ENCODE results near the gene PRELID3B.

PRELID3B gene

DNA sequence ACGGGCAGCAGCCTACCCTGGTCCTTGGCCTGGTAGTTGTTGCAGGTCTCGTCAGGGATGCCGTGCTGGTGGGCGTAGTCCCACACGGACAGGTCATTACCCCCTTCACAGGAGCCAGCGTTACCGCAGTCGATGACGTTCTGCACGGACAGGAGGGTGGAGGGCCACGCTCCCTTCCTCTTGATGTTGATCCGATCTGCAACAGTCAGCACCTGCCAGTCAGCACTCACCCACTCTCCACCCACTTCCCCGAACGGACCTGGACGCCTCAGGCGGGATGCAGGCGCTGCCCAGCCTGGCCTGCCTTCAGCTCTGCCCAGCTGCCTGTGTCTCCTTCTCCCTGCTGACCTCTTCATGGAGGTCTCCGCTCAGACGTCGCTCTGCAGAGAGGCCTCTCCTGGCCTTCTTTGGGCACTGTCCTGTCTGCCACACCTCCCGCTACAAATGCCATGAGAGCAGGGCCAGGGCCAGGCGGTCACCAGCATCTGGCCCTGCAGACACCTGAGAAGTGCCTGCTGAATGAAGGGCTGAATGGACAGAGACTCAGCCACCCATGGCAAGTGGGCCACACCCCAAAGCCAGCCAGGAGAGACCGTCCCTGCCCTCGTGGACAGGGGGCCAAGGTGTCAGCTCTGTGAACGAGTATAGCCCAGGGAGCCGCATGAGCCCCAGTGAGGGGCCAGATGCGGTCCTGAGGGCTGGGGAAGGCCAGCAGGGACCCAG is 41.0 kb downstream of the PRELID3B start:
- no peaks in the 10 kb centered on the region for H3K27me3 Mint-ChIP-seq
- H3K27ac Mint-ChIP-seq = no peak overlapping the region
- ATAC-seq = no peak
- peaks cover 40% of the 10 kb centered on the region for H3K4me1 Mint-ChIP-seq
- H3K4me3 Mint-ChIP-seq = no peak overlapping the region
- no peaks in the 10 kb centered on the region for H3K9me3 Mint-ChIP-seq
- no peak for DNase-seq

GRCh38 chr20:59001068-59001448 is 41.5 kb downstream of the PRELID3B start:
- no peak overlapping the region for H3K4me3 Mint-ChIP-seq
- no peaks in the 10 kb centered on the region for H3K9me3 Mint-ChIP-seq
- no peak for DNase-seq
- H3K27me3 Mint-ChIP-seq = no peaks in the 10 kb centered on the region
- ATAC-seq = no peak
- peaks cover 37% of the 10 kb centered on the region for H3K4me1 Mint-ChIP-seq
- no peak overlapping the region for H3K27ac Mint-ChIP-seq

GRCh38 chr20:59000326-59000725 is 42.3 kb downstream of the PRELID3B start:
- Mint-ChIP-seq H3K9me3 (no peaks in the 10 kb centered on the region), H3K4me3 (no peak overlapping the region), H3K27me3 (no peaks in the 10 kb centered on the region), H3K27ac (no peak overlapping the region), H3K4me1 (peaks cover 36% of the 10 kb centered on the region)
- no peak for DNase-seq
- ATAC-seq = no peak

DNA sequence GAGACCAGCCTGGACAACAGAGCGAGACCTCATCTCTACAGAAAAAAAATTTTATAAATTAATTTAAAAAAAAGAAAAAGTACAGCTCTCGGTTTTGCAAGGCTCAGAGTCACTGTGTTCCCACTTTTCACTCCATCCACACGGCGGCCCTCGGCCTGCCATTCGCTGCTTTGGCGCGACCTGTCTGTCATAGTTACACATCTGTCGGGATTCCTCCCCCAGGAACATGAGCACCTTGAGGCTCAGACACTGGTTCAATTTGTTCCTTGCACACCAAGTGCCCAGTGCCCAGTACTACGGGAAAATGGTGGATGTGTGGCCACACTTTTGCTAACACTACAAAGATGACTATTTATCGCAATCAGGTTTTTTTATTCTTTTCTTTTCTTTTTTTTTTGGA is 43.9 kb downstream of the PRELID3B start:
- DNase-seq (no peak), ATAC-seq (no peak)
- H3K27ac Mint-ChIP-seq = no peak overlapping the region
- H3K9me3 Mint-ChIP-seq = no peaks in the 10 kb centered on the region
- H3K4me1 Mint-ChIP-seq = peaks cover 21% of the 10 kb centered on the region
- H3K4me3 Mint-ChIP-seq = no peak overlapping the region
- no peaks in the 10 kb centered on the region for H3K27me3 Mint-ChIP-seq

GRCh38 chr20:58997141-58997770 is 45.3 kb downstream of the PRELID3B start:
- no peak for ATAC-seq
- no peak for DNase-seq
- Mint-ChIP-seq H3K9me3 (no peaks in the 10 kb centered on the region), H3K4me3 (no peak overlapping the region), H3K4me1 (peaks cover 9% of the 10 kb centered on the region), H3K27me3 (no peaks in the 10 kb centered on the region), H3K27ac (no peak overlapping the region)

DNA sequence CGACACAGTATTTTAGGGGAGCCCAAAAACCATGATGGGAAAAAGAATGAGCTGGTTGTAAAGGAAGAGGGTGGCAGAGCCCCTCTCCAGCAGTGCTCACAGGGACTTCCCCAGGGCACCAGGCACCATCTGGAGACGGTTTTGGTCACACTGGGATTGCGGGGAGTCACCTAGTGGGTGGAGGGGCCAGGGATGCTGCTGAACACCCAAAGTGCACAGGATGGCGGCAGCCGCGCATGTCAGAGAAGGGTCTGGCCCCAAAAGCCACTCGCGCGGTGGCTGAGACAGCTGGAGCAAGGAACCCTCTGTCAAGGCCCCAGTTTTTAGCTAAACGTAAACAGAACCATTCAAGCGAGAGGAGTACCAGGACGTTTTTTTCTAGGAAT is 46.4 kb downstream of the PRELID3B start:
- ATAC-seq (no peak), DNase-seq (no peak)
- Mint-ChIP-seq H3K27me3 (no peaks in the 10 kb centered on the region), H3K4me1 (peaks cover 9% of the 10 kb centered on the region), H3K4me3 (no peak overlapping the region), H3K9me3 (no peaks in the 10 kb centered on the region), H3K27ac (no peak overlapping the region)

GRCh38 chr20:58995461-58996225 is 46.9 kb downstream of the PRELID3B start:
- ATAC-seq (no peak), DNase-seq (no peak)
- H3K27me3 Mint-ChIP-seq = no peaks in the 10 kb centered on the region
- H3K4me1 Mint-ChIP-seq = peaks cover 9% of the 10 kb centered on the region
- no peaks in the 10 kb centered on the region for H3K9me3 Mint-ChIP-seq
- no peak overlapping the region for H3K4me3 Mint-ChIP-seq
- H3K27ac Mint-ChIP-seq = peak overlapping the region in 1 of 2 donors; percentile 86

DNA sequence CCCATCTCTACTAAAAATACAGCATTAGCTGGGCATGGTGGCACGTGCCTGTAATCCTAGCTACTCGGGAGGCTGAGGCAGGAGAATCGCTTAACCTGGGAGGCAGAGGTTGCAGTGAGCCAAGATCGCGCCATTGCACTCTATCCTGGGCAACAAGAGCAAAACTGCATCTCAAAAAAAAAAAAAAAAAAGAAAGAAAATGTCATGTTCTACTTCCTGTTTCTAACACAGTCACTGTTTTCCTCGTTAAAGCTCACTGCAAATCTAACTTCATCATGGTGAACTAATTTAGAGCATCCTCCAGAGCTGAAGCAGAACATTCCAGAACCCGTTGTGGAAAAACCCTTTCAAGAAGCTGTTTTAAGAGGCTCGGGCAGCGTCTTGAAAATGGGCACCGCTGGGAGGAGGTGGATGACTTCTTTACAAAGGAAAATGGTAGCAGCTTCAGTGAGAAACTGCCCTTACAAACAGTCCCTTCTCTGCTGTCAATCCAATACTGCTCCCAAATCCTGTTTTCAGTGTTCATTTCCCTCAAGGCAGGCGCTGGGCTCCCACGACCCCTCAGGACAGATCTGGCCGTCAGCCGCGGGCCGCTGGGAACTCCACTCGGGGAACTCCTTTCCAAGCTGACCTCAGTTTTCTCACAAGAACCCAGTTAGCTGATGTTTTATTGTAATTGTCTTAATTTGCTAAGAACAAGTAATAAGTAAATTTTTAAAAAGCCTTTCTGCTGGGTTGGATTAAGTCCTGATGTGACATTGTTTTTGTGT is 48.0 kb downstream of the PRELID3B start:
- Mint-ChIP-seq H3K4me1 (peaks cover 9% of the 10 kb centered on the region), H3K4me3 (no peak overlapping the region), H3K9me3 (no peaks in the 10 kb centered on the region), H3K27me3 (no peaks in the 10 kb centered on the region), H3K27ac (peak overlapping the region in 1 of 2 donors; percentile 87)
- ATAC-seq = no peak
- no peak for DNase-seq

DNA sequence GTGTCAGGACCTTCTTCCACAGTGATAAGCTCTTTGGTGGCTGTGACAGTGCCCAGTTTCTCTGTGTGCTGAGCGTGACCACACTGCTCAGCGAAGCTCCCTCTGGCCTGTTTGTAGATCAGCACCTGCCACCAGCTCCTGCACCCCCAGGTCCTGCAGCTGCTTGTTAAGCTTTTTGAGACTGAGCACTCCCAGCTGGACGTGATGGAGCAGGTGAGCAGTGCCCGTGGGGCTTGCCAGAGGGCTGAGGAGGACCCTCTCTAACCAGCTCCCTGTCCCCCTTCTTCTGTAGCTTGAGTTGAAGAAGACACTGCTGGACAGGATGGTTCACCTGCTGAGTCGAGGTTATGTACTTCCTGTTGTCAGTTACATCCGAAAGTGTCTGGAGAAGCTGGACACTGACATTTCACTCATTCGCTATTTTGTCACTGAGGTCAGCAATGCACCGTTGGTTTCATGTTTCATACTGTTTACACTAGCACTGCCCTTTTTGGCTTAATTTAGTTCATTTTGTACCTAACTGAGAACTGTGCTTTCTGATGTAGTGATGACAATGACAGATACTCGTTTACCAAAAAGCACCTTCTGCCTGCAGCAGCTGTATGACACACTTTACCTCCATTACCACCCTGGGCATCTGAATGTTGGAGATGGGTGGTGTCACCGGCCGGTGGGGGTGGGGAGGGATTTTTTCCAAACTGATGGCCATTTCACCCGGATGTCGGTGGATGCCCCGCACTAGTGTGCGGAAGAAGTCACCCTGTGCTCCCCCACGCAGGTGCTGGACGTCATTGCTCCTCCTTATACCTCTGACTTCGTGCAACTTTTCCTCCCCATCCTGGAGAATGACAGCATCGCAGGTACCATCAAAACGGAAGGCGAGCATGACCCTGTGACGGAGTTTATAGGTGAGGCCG is 49.0 kb downstream of the PRELID3B start:
- Mint-ChIP-seq H3K4me1 (peaks cover 9% of the 10 kb centered on the region), H3K4me3 (no peak overlapping the region), H3K27ac (no peak overlapping the region), H3K9me3 (no peaks in the 10 kb centered on the region), H3K27me3 (no peaks in the 10 kb centered on the region)
- DNase-seq (no peak), ATAC-seq (no peak)

DNA sequence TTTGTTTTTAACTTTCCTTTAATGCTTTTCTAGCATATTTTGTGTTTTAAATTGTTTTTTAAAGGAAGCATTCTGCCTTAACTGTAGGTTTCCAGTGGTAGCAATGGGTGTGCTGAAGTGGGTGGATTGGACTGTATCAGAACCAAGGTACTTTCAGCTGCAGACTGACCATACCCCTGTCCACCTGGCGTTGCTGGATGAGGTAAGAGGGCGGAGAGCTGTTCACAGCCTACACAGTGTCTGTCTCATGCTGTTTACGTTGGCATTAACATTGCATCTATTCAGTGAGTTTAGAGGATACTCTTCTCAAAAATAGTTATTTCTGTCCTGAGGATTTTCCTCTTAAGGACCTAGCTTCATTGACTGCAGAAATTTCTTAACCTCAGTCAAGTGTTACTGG is 49.7 kb downstream of the PRELID3B start:
- Mint-ChIP-seq H3K4me3 (no peak overlapping the region), H3K27me3 (no peaks in the 10 kb centered on the region), H3K9me3 (no peaks in the 10 kb centered on the region), H3K4me1 (peaks cover 9% of the 10 kb centered on the region), H3K27ac (peak overlapping the region in 1 of 2 donors; percentile 44)
- DNase-seq (no peak), ATAC-seq (no peak)

DNA sequence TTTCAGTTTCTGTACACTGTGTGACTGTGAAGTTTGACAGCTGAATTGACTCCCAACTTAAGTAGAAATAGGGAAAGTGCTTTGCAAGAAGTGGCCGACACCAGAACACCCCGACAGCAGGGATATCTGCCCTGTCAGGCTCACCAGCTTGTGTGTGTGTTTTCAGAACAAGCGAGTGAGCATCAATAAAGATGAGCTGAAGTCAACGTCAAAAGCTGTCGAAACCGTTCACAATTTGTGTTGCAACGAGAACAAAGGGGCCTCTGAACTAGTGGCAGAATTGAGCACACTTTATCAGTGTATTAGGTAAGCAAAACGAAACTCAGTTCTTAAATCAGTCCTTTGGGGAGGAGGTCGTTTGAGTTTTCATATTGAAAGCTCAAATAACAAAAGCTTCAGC is 50.9 kb downstream of the PRELID3B start:
- Mint-ChIP-seq H3K9me3 (no peaks in the 10 kb centered on the region), H3K27ac (no peak overlapping the region), H3K4me3 (no peak overlapping the region), H3K27me3 (no peaks in the 10 kb centered on the region), H3K4me1 (peaks cover 9% of the 10 kb centered on the region)
- DNase-seq (no peak), ATAC-seq (no peak)

DNA sequence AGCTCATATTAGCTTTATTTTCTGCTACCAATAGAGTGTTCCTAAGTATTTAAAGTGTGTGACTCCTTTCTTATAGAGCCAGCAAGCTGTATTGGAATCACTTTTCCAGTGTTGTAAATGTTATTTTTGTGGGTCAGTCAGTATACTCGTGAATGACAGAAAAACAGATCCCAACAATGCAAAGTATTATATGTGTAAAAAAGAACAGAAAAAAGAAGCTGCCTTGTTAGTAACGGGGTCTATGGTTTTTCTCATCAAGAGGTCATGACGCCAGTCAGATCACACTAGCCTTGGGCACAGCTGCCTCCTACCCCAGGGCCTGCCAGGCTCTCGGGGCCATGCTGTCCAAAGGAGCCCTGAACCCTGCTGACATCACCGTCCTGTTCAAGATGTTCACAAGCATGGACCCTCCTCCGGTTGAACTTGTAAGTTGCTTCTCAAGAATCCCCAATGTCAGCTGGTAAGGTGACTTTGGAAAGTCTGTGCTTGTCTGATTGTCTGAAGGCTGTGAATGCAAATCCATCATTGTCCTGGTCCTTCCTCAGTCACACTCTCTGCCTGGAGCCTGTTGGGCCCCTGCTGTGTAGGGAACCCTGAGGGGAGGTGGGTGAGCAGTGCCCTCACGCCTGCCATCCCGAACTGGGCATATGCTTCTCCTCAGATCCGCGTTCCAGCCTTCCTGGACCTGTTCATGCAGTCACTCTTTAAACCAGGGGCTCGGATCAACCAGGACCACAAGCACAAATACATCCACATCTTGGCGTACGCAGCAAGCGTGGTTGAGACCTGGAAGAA is 51.7 kb downstream of the PRELID3B start:
- peak overlapping the region in 1 of 2 donors; percentile 59 for H3K27ac Mint-ChIP-seq
- H3K4me1 Mint-ChIP-seq = peaks cover 7% of the 10 kb centered on the region
- ATAC-seq (no peak), DNase-seq (no peak)
- H3K9me3 Mint-ChIP-seq = no peaks in the 10 kb centered on the region
- H3K27me3 Mint-ChIP-seq = no peaks in the 10 kb centered on the region
- no peak overlapping the region for H3K4me3 Mint-ChIP-seq

GRCh38 chr20:58989196-58989595 is 53.4 kb downstream of the PRELID3B start:
- DNase-seq (no peak), ATAC-seq (no peak)
- Mint-ChIP-seq H3K27ac (no peak overlapping the region), H3K4me3 (no peak overlapping the region), H3K27me3 (no peaks in the 10 kb centered on the region), H3K4me1 (peaks cover 6% of the 10 kb centered on the region), H3K9me3 (no peaks in the 10 kb centered on the region)

DNA sequence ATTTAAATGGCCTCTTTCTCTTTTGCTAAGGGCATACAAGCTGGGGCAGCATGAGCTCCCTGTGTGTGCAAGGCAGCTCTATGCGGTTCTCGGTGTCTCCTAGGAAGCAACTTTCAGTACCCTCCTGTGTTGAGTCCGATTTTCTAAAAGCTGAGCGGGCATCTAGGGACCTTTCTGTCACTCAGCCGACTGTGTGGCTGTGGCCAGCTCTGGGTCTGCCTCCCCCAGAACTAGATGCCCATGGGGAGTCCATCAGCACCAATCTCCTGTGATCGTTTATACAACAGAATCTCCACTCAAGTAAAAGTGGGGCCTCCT is 54.1 kb downstream of the PRELID3B start:
- no peak overlapping the region for H3K4me3 Mint-ChIP-seq
- H3K27ac Mint-ChIP-seq = no peak overlapping the region
- ATAC-seq = no peak
- DNase-seq = no peak
- no peaks in the 10 kb centered on the region for H3K27me3 Mint-ChIP-seq
- no peaks in the 10 kb centered on the region for H3K9me3 Mint-ChIP-seq
- H3K4me1 Mint-ChIP-seq = peaks cover 13% of the 10 kb centered on the region
